HepG2 (cell line): ENCODE results near the gene IRF1. TPM values are rescaled to one million over a fixed set of nuclear protein-coding genes. Genes with fewer than 3 reads are reported as not detected.

Experiments used
- ATAC-seq: fragments of 200-7000 bp; cut with Tn5 transposase; 3 replicates; pipeline ENCODE4 v1.9.1; 2020; ENCODE audit warnings: mild to moderate bottlenecking, moderate library complexity
- BruUV-seq: library from RNA; stranded (reverse); fragments of 400-500 nt; replicated peaks from 2 replicates; lab custom pipeline; 2021; lab: Mats Ljungman, UMichigan
- CTCF ChIA-PET: fragments of 300-600 bp; formaldehyde crosslinking; extraction: SDS; loops from one replicate; lab custom pipeline; 2021; ENCODE audit warnings: low total read pairs, inconsistent platforms, low intra/inter-chr PET ratio; lab: Yijun Ruan, JAX
- POLR2A ChIA-PET: fragments of 350-600 bp; sonication (Branson Sonifier 250); formaldehyde crosslinking; loops from one replicate; lab custom pipeline; 2020; ENCODE audit warnings: antibody characterized with exemption, inconsistent platforms; lab: Yijun Ruan, JAX
- DNase-seq: peaks from one replicate; pipeline ENCODE4 v3.0.0-alpha.2; 2015; ENCODE audit warnings: low spot score
- FAIRE-seq: peaks from 3 replicates; lab custom pipeline; 2011; peaks lifted over from hg19 to GRCh38; lab: Jason Lieb, UNC
- H2AFZ ChIP-seq: one replicate; pipeline ENCODE4 v1.6.1; 2011; ENCODE audit warnings: low read length, inconsistent platforms
- H3K27ac ChIP-seq: fragments of 300-600 bp; 3 replicates; pipeline ENCODE4 v1.8.0; 2011; ENCODE audit warnings: mixed run types, mild to moderate bottlenecking, mixed read lengths, low read length, inconsistent platforms; ENCODE audit not compliant: insufficient read depth; ENCODE audit errors: extremely low read length
- H3K27me3 ChIP-seq, 2 experiments: fragments of 200-600 bp in 1 of 2; 2 replicates in 1 of 2; 3 replicates in 1 of 2; pipeline versions ENCODE4 v1.6.0 to v1.8.0; 2011; ENCODE audit warnings: low read length in 2 of 2, mild to moderate bottlenecking in 2 of 2, moderate library complexity in 2 of 2, inconsistent platforms in 1 of 2; ENCODE audit not compliant: insufficient read depth in 2 of 2, control insufficient read depth in 1 of 2
- H3K36me3 ChIP-seq, 2 experiments: fragments of 200-600 bp in 1 of 2; replicated peaks in 1 of 2; 2 replicates in 1 of 2; 3 replicates in 1 of 2; pipeline versions ENCODE4 v1.5.1 to v1.8.0; 2011; ENCODE audit warnings: low read length in 2 of 2, inconsistent platforms in 1 of 2; ENCODE audit not compliant: insufficient read depth in 2 of 2, control insufficient read depth in 1 of 2
- H3K4me1 ChIP-seq: 2 replicates; pipeline ENCODE4 v1.5.1; 2012; ENCODE audit warnings: low read length, inconsistent platforms; ENCODE audit not compliant: insufficient read depth
- H3K4me2 ChIP-seq: 2 replicates; pipeline ENCODE4 v1.6.0; 2011; ENCODE audit warnings: low read depth, low read length, inconsistent platforms
- H3K4me3 ChIP-seq, 3 experiments: fragments of 200-600 bp in 1 of 3; sonication (generic), shearing (Covaris generic) in 1 of 3; replicated peaks in 1 of 3; 2 replicates each; pipeline ENCODE4 v1.5.1; 2011 to 2016; ENCODE audit warnings: low read length in 3 of 3, inconsistent platforms in 2 of 3, low read depth in 2 of 3, mild to moderate bottlenecking in 2 of 3, control low read depth in 1 of 3, mixed read lengths in 1 of 3; ENCODE audit not compliant: insufficient read depth in 1 of 3
- H3K79me2 ChIP-seq: one replicate; pipeline ENCODE4 v1.6.1; 2011; ENCODE audit warnings: low read length, inconsistent platforms; ENCODE audit not compliant: insufficient read depth
- H3K9ac ChIP-seq: 2 replicates; pipeline ENCODE4 v1.6.0; 2011; ENCODE audit warnings: mild to moderate bottlenecking, low read depth, low read length, inconsistent platforms; ENCODE audit not compliant: insufficient read depth
- H3K9me3 ChIP-seq: 2 replicates; pipeline ENCODE4 v1.5.1; 2012; ENCODE audit warnings: mild to moderate bottlenecking, low read length
- H4K20me1 ChIP-seq: 2 replicates; pipeline ENCODE4 v1.6.0; 2011; ENCODE audit warnings: inconsistent platforms, mild to moderate bottlenecking, low read length, moderate library complexity; ENCODE audit not compliant: insufficient read depth
- ATF4 ChIP-seq, 2 experiments: fragments of 450-650 bp in 1 of 2; sonication (generic) in 1 of 2; formaldehyde crosslinking; IDR thresholded peaks; 2 replicates each; pipeline versions ENCODE4 v1.5.0 to v1.8.0; 2020 to 2022; ENCODE audit warnings: mild to moderate bottlenecking in 1 of 2, missing genetic modification reagents in 1 of 2
- BCLAF1 ChIP-seq: fragments of 450-650 bp; IDR thresholded peaks from 2 replicates; pipeline ENCODE4 v1.6.1; 2017; ENCODE audit warnings: mild to moderate bottlenecking
- DZIP1 ChIP-seq: sonication (generic); formaldehyde crosslinking; IDR thresholded peaks from 2 replicates; pipeline ENCODE4 v1.5.0; 2020; ENCODE audit warnings: mild to moderate bottlenecking, missing genetic modification reagents
- ESRRA ChIP-seq: sonication (generic); formaldehyde crosslinking; IDR thresholded peaks from 2 replicates; pipeline ENCODE4 v1.5.1; 2020; ENCODE audit warnings: mild to moderate bottlenecking, low read depth, missing genetic modification reagents
- UBTF ChIP-seq: sonication (generic); formaldehyde crosslinking; IDR thresholded peaks from 2 replicates; pipeline ENCODE4 v1.4.0; 2020; ENCODE audit warnings: mild to moderate bottlenecking, missing genetic modification reagents
- ZBTB7A ChIP-seq: sonication (generic); formaldehyde crosslinking; IDR thresholded peaks from 2 replicates; pipeline ENCODE4 v1.8.0; 2022; ENCODE audit warnings: mild to moderate bottlenecking, missing genetic modification reagents
- WGBS: methylation state at CpG from one replicate; pipeline ENCODE4 v1.1.6; 2017; ENCODE audit warnings: low lambda C conversion rate; 5-methylcytosine and 5-hydroxymethylcytosine counted together
- in situ Hi-C: cut with HindIII; loops from 2 replicates; pipeline ENCODE4 v1.10.0; 2017; ENCODE audit warnings: low pct_unique_long_range_greater_than_20kb; ENCODE audit not compliant: extremely low pct_ligation_motif_present
- intact Hi-C: fragments of 100-400 bp; cut with micrococcal nuclease; formaldehyde crosslinking; loops from one replicate; pipeline ENCODE4 v1.10.0; 2022; ENCODE audit not compliant: unreplicated experiment
- polyA plus RNA-seq, 8 experiments: library from polyadenylated mRNA; depleted of rRNA in 3 of 8; stranded (reverse) in 7 of 8; unstranded in 1 of 8; fragments of >200 nt; fragmentation: Illumina TruSeq in 4 of 8; extraction: Trizol in 4 of 8; gene quantifications; 2 replicates each; pipeline versions ENCODE4 v1.2.1 to v1.2.3, GENCODE V29; 2011 to 2016; ENCODE audit warnings: low read depth in 4 of 8, missing spikeins in 1 of 8, mixed read lengths in 1 of 8; ENCODE audit not compliant: insufficient read depth in 1 of 8
- total RNA-seq, 5 experiments: library from RNA; depleted of rRNA; stranded (reverse); fragments of >200 nt; fragmentation: Illumina TruSeq; extraction: Trizol; gene quantifications; 2 replicates each; pipeline ENCODE4 v1.2.3, GENCODE V29; 2016; ENCODE audit warnings: low read depth in 1 of 5

Gene IRF1
- total and polyA plus RNA-seq, 2 of the 13 experiments (the other 11 are each of a cell fraction or from before 2014, with no cell fraction given), result 4.1 to 8.8 TPM

- TF ChIP-seq BCLAF1 (no peak), DZIP1 (CRISPR knock-in tag) (no peak), ZBTB7A (CRISPR knock-in tag) (no peak), UBTF (CRISPR knock-in tag) (no peak), ESRRA (CRISPR knock-in tag) (no peak), ATF4 (CRISPR knock-in tag; IDR thresholded peaks at IDR 0.05) (no peak)
- Histone ChIP-seq H4K20me1 (no peaks in the 10 kb centered on the region), H3K4me1 (no peaks in the 10 kb centered on the region), H3K27me3 (no peaks in the 10 kb centered on the region), H3K27ac (no peak overlapping the region), H3K36me3 (no peaks in the 10 kb centered on the region), H3K9ac (no peak overlapping the region), H3K9me3 (no peaks in the 10 kb centered on the region), H3K4me3 (no peak overlapping the region), H2AFZ (no peak overlapping the region), H3K79me2 (no peaks in the 10 kb centered on the region), H3K4me2 (no peak overlapping the region)
- DNase-seq (no peak), FAIRE-seq (no peak), ATAC-seq (no peak)
- WGBS, result 84% methylated on average over 2 of the region's 2 CpGs
- no TSS peak for BruUV-seq
- CTCF ChIA-PET, result no interaction called here
- intact Hi-C loops (no loop called here), in situ Hi-C loops (no loop called here)
- POLR2A ChIA-PET, result interaction anchor here (0.8 to 1.0 kb wide), 2 partner anchors 9 to 49 kb away, joined by 3 to 7 read pairs; no protein-coding TSS in a partner anchor
These were observed 43.4 kb downstream of the IRF1 start for GRCh38 chr5:132447196-132447595.
